ENCODE data around the gene SND1.

DNA sequence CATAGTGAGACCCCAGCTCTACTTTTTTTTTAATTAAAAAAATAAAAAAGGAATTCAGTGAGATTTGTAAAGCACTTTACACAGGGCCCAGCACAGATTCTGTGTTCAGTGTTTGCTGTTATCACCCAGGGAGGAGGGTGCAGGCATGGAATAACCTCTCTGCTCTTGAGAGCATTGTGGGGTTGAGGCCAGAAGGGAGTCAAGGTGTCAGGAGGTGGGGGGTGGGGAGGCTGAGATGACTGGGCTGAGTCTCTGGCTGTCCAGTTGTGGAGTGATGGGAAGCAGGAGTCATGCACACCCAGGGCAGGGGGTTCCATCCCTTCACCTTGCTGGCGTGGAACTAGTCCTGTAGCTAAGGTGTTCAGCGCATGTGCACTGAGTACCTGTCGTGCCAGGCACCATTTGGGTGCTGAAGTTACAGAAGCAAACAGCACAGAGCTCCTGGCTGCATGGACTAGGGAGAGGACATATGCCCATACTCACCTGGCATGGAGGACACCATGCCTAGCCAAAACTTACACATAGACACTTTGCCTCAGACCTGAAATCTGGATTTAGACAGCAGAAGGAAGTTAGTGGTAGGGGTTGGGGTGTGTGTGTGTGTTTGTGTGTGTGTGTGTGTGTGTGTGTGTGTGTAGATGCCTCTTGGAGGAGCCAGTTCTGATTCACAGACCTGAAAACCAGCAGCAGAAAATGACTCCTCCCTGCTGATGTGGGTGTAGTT, 448.4 kb downstream of the SND1 start:
- TF ChIP-seq CTCF (IDR thresholded peaks at IDR 0.05 in 8 of 11, conservative IDR thresholded peaks at IDR 0.05 in 3 of 11) (no peak), POLR2A (IDR thresholded peaks at IDR 0.05) (no peak), POLR2AphosphoS5 (IDR thresholded peaks at IDR 0.05) (no peak)
